Measurements from ENCODE around the gene ANAPC4.

The ANAPC4 gene

GRCh38 chr4:25413261-25413660 is 36.2 kb downstream of the ANAPC4 start:
- ChIA-PET CTCF (no interaction called here), POLR2A (no interaction called here)
- H3K36me3 ChIP-seq (ENCODE audit: control insufficient read depth in 2 of 2, insufficient read depth in 1 of 2, low read length in 2 of 2) = peaks cover 6 to 87% of the 10 kb centered on the region in 2 experiments
- no peak overlapping the region for H3K4me3 ChIP-seq (ENCODE audit: low read depth, low read length)
- no peaks in the 10 kb centered on the region for H3K4me1 ChIP-seq (ENCODE audit: control insufficient read depth, insufficient read depth, low read length)
- TF ChIP-seq MYNN (tag by site-specific recombination; IDR thresholded peaks at IDR 0.05; ENCODE audit: borderline replicate concordance) = no peak
- no peak for TF ChIP-seq ZNF561 (tag by site-specific recombination; IDR thresholded peaks at IDR 0.05; ENCODE audit: borderline replicate concordance)
- no peak for TF ChIP-seq ZBTB17 (tag by site-specific recombination; IDR thresholded peaks at IDR 0.05)
- no peak for TF ChIP-seq GLI2 (tag by site-specific recombination; IDR thresholded peaks at IDR 0.05; ENCODE audit: borderline replicate concordance, low read depth)
- TF ChIP-seq GLIS2 (tag by site-specific recombination; IDR thresholded peaks at IDR 0.05) = no peak
- no peak for TF ChIP-seq ZNF510 (tag by site-specific recombination; IDR thresholded peaks at IDR 0.05; ENCODE audit: insufficient replicate concordance)
- no peak for TF ChIP-seq ZBTB7A (tag by site-specific recombination; IDR thresholded peaks at IDR 0.05; ENCODE audit: low read depth)
- no peak for TF ChIP-seq ZNF146 (tag by site-specific recombination; IDR thresholded peaks at IDR 0.05)
- TF ChIP-seq KLF10 (tag by site-specific recombination; IDR thresholded peaks at IDR 0.05) = no peak
- TF ChIP-seq REPIN1 (tag by site-specific recombination; IDR thresholded peaks at IDR 0.05; ENCODE audit: low read depth) = no peak
- TF ChIP-seq ZNF777 (tag by site-specific recombination; IDR thresholded peaks at IDR 0.05; ENCODE audit: borderline replicate concordance) = no peak
- H3K9me3 ChIP-seq (ENCODE audit: control insufficient read depth, insufficient read depth, low read depth, low read length) = no peaks in the 10 kb centered on the region
- H3K27ac ChIP-seq (ENCODE audit: extremely low read depth, low read depth, low read length) = no peak overlapping the region

GRCh38 chr4:25417014-25417413 is 40.0 kb downstream of the ANAPC4 start:
- TF ChIP-seq ZNF600 (tag by site-specific recombination; IDR thresholded peaks at IDR 0.05) (no peak), ZNF292 (tag by site-specific recombination; IDR thresholded peaks at IDR 0.05; ENCODE audit: borderline replicate concordance, low read depth) (no peak), ZFP3 (tag by site-specific recombination; IDR thresholded peaks at IDR 0.05; ENCODE audit: low read depth) (no peak)
- no peak overlapping the region for H3K27ac ChIP-seq (ENCODE audit: extremely low read depth, low read depth, low read length)
- no peaks in the 10 kb centered on the region for H3K9me3 ChIP-seq (ENCODE audit: control insufficient read depth, insufficient read depth, low read depth, low read length)
- no peaks in the 10 kb centered on the region for H3K4me1 ChIP-seq (ENCODE audit: control insufficient read depth, insufficient read depth, low read length)
- ChIA-PET CTCF (no interaction called here), POLR2A (no interaction called here)
- H3K4me3 ChIP-seq (ENCODE audit: low read depth, low read length) = no peak overlapping the region
- peaks cover 3 to 64% of the 10 kb centered on the region in 2 experiments; a peak in 2 of 3 replicates for H3K36me3 ChIP-seq (ENCODE audit: control insufficient read depth in 2 of 2, insufficient read depth in 1 of 2, low read length in 2 of 2)

GRCh38 chr4:25420931-25421330 is 43.9 kb downstream of the ANAPC4 start:
- Histone ChIP-seq H3K4me1 (ENCODE audit: control insufficient read depth, insufficient read depth, low read length) (no peaks in the 10 kb centered on the region), H3K4me3 (ENCODE audit: low read depth, low read length) (no peak overlapping the region), H3K9me3 (ENCODE audit: control insufficient read depth, insufficient read depth, low read depth, low read length) (no peaks in the 10 kb centered on the region), H3K36me3 (ENCODE audit: control insufficient read depth in 2 of 2, insufficient read depth in 1 of 2, low read length in 2 of 2) (peaks cover 3 to 36% of the 10 kb centered on the region in 2 experiments; a peak in 2 of 3 replicates), H3K27ac (ENCODE audit: extremely low read depth, low read depth, low read length) (no peak overlapping the region)
- CTCF ChIA-PET = no interaction called here
- POLR2A ChIA-PET = no interaction called here
- TF ChIP-seq KLF17 (tag by site-specific recombination; IDR thresholded peaks at IDR 0.05) (no peak), ZNF266 (tag by site-specific recombination; IDR thresholded peaks at IDR 0.05; ENCODE audit: low read depth) (no peak), ZNF610 (tag by site-specific recombination; IDR thresholded peaks at IDR 0.05; ENCODE audit: borderline replicate concordance) (no peak), ZNF449 (tag by site-specific recombination; IDR thresholded peaks at IDR 0.05) (no peak), KLF16 (tag by site-specific recombination; IDR thresholded peaks at IDR 0.05) (no peak), ZNF366 (tag by site-specific recombination; conservative IDR thresholded peaks at IDR 0.05) (no peak), ZFP37 (tag by site-specific recombination; IDR thresholded peaks at IDR 0.05) (no peak)
